Fibroblast of mammary gland (primary cell): ENCODE results near the gene RFX3.

Experiments used
- DNase-seq: peaks from one replicate; pipeline ENCODE4 v3.0.0-alpha.2; 2010; ENCODE audit warnings: low read depth
- H3K4me3 ChIP-seq: 2 replicates; pipeline ENCODE4 v1.5.1; 2011; ENCODE audit warnings: low read depth, mild to moderate bottlenecking, low read length, moderate library complexity; ENCODE audit not compliant: control insufficient read depth
- CTCF ChIP-seq: conservative IDR thresholded peaks from 2 replicates; pipeline ENCODE4 v1.5.1; 2011; ENCODE audit warnings: low read depth, low read length, inconsistent platforms; ENCODE audit not compliant: control insufficient read depth, insufficient read depth

RFX3 gene

DNA sequence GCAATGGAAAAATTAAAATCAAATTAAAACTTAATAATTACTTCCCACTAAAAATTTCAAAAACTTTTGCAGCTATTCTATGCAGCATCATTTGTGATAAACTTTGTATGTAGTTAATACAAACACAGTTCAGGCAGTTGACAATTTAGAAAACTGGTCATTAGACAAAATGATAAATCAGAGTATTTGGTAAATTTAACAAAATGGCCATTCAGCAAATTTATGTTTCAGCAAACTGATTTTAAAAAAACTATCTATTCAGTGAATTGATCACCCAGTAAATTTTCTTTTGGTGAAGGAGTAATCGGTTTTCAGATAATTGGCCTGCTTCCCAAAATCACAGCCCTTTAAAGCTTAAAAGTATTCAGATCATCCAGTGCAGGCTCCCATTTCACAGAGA is 116.3 kb downstream of the RFX3 start:
- no peak for DNase-seq
- no peak for TF ChIP-seq CTCF
- no peak overlapping the region for H3K4me3 ChIP-seq

DNA sequence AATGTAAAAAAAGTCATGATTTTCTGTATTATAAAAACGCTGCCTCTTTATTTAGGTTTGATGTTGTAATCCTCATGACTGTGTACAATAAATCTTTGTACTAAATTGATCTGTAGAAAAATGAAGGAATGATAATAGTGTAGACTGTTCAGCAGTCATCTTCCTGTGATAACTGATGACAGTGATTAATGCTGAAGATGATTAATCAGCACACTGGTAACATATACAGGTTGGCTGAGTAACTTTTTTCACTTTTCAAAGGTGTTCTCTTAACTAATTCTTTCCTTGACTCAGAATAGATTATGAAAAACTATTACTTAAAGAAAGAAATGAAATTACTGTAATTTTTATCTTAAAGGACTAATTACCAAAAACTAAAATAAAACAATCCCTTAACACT is 122.5 kb downstream of the RFX3 start:
- TF ChIP-seq CTCF: no peak
- no peak for DNase-seq
- no peak overlapping the region for H3K4me3 ChIP-seq

DNA sequence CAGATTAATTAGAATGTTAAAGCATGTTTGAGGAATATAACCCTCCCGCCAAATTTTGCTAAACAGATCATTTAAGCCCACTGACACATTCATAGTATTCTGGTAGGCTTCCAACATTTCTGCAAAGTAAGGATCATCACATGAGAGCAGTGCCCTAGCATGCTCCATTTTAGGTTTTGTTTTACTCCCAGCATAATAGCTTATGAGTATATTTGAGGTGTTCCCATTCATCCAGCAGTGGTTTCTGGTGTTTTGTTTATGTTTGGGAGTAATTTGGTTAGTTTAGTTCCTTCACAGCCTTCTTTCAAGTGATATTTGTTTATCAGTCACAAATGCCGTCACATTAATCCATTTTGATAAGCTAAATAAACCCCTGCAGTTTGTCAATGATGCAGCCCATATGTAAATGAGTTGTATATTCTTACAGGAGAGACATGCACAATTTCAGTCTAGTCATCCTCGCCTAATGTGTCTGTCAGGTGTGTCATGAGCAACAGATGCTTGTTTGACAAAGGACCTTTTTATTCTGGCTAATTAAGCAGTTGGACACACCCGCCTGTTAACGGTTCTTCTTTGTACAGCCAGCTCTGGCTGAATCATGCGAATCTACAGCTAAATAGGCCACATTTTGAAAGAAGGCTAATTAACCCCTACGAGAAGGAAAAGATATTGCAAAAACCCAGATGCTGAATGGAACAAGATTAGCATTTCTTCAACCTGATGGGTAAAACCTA is 124.4 kb downstream of the RFX3 start:
- no peak for DNase-seq
- H3K4me3 ChIP-seq: no peak overlapping the region
- TF ChIP-seq CTCF: no peak

DNA sequence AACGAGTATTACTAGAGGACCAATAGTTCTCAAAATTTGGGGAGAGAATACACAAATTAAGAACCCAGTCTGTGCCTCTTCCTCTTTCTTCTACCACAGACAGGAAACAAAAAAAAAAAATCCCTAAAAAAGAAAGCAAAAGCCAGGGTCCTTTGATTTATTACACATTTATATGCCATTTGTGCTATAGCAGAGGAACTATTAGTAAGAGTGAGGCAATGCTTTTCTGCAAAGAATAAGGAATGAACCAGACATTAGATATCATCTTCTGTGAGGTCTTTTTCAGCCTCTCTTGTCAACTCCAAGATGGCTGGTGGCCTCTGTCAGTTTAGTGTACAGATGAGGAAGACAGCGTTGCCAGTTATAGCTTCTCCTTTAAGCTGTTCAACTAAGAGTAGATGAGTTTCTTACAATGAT is 127.6 kb downstream of the RFX3 start:
- no peak overlapping the region for H3K4me3 ChIP-seq
- no peak for TF ChIP-seq CTCF
- DNase-seq: no peak

- DNase-seq: no peak
- H3K4me3 ChIP-seq: no peak overlapping the region
- no peak for TF ChIP-seq CTCF
Observed at GRCh38 chr9:3397766-3398165, 128.0 kb downstream of the RFX3 start.

GRCh38 chr9:3391414-3391813 is 134.4 kb downstream of the RFX3 start:
- no peak overlapping the region for H3K4me3 ChIP-seq
- TF ChIP-seq CTCF: no peak
- DNase-seq: no peak

DNA sequence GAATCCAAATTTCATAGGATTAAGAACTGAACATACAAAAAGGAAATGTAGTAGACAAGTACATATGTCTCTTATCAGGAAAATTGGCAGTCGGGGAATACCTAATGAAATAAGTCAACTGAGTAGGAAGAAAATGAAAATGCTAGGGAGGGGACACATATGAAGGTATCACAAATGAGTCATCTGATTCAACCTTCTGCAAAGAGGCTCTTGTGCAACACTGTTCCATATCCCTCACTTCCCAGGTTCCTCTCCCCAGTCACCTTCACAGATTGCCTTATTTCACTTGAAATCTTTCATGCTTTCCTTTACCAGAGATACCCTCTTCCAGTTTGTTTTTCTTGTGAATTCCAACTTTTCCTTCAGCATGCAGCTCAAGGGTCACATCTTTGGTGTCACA is 139.0 kb downstream of the RFX3 start:
- peak; percentile 10 for DNase-seq
- TF ChIP-seq CTCF: no peak
- H3K4me3 ChIP-seq: no peak overlapping the region
